ENCODE measurements around the gene SPI1.
"Not testable (repeated sequence)": the region's sequence is repeated elsewhere in the genome, so short reads cannot be mapped to it uniquely, and the experiment has no call there.

SPI1 gene

DNA sequence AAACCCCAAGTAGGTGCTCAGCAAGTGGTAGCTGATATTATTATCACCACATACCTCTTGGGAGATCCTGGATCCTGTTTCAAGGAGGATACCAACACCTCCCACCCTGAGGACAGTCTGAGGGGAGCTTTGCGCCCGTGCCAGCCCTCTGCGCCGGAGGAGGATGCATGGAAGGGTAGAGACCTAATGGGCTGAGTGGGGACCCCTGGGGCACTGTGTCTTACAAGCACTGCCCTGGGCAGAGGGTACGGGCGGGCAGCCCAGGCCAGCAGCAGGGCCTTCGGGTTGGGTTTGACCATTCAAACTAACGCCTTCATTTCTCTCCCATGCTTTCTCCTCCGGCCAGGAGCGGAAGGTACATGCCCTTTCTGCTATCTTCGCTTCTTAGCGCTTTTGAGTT is 52.1 kb downstream of the SPI1 start:
- Histone ChIP-seq H3K36me3 (peaks cover 61% of the 10 kb centered on the region), H3K27me3 (ENCODE audit: insufficient read depth, low read depth, severe bottlenecking) (no peaks in the 10 kb centered on the region), H3K4me3 (ENCODE audit: low read depth, low read length) (no peak overlapping the region), H3K27ac (no peak overlapping the region), H3K9me3 (ENCODE audit: severe bottlenecking) (no peaks in the 10 kb centered on the region)
- DNase-seq, result no peak
- no peak for TF ChIP-seq CTCF (IDR thresholded peaks at IDR 0.05; ENCODE audit: low read depth, low read length)

DNA sequence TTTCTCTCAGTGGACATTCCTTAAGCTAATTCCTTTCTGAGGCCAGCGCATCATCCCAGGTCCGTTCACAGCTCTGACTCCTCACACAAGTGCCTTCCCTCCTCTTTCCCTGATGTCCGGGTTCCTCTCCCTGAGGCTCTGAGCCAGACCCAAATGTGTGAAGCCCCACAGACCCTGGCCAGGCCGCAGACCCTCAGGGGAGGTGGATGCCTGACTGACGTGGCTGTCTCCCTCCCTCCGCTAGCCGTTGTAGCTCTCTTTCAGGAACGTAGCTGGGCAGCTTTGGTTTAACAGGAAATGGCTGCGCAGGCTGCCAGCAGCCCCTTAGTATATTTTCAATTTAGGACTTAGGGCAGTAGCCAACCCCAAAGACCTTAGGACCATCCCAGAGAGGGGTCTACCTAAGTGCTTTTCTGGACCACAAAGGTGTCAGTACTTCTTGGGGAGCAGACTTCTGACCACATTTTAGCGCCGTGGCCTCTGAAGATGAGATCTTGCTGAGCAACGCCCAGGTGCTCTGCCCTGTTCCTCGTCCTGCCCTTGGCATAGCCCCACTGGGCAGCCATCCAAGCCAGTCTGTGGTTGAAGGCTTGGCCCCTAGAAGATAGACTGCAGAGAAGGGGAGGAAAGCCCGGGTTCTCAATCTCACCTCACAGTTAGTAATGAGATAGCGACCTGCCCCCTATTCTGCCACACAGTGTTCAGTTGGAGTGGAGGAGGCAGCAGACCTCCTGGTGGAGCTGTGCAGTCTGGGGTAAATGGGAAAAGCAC is 52.9 kb downstream of the SPI1 start:
- Histone ChIP-seq H3K27ac (no peak overlapping the region), H3K4me3 (ENCODE audit: low read depth, low read length) (no peak overlapping the region), H3K27me3 (ENCODE audit: insufficient read depth, low read depth, severe bottlenecking) (no peaks in the 10 kb centered on the region), H3K9me3 (ENCODE audit: severe bottlenecking) (no peaks in the 10 kb centered on the region), H3K36me3 (peaks cover 68% of the 10 kb centered on the region)
- no peak for TF ChIP-seq CTCF (IDR thresholded peaks at IDR 0.05; ENCODE audit: low read depth, low read length)
- no peak for DNase-seq

DNA sequence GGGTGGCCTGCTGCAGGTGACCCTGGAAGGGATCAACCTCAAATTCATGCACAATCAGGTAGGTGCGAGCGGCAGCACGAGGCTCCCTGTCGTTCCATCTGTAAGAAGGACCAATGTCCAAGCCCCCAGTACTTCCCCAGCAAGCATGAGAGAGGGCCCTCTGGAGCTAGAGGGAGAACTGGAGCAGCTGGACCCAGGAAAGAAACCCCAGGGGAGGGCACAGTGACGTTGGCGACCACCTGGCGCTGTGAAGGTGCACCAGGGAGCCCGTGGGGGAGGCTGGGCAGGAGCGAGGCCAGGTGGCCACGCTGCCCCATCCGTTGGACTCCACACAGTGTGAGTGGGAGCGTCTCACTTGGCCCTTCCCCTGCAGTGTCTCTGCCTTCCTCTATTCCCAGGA is 53.8 kb downstream of the SPI1 start:
- Histone ChIP-seq H3K27ac (no peak overlapping the region), H3K36me3 (peaks cover 68% of the 10 kb centered on the region), H3K9me3 (ENCODE audit: severe bottlenecking) (no peaks in the 10 kb centered on the region), H3K27me3 (ENCODE audit: insufficient read depth, low read depth, severe bottlenecking) (no peaks in the 10 kb centered on the region), H3K4me3 (ENCODE audit: low read depth, low read length) (no peak overlapping the region)
- no peak for DNase-seq
- no peak for TF ChIP-seq CTCF (IDR thresholded peaks at IDR 0.05; ENCODE audit: low read depth, low read length)

DNA sequence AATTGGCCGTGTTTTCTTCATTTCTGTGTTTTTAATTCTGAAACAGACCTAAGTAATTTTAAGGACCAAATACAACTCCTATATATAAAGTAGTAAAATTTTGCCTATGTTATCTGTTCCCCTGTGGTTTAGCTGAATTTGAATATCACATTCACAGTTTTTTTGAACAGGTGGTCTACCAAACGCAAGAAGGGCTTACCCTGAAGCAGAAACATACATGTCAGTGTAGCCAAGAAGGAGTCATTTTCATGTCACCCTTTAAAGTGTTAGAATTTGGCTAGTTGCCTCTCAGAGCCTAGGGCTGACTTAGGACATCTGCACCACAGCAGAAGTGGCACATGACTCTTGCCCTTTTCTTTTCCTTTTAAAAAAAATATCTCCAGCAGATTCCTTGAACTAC is 60.2 kb downstream of the SPI1 start:
- Histone ChIP-seq H3K36me3 (peaks cover 81% of the 10 kb centered on the region), H3K27me3 (ENCODE audit: insufficient read depth, low read depth, severe bottlenecking) (no peaks in the 10 kb centered on the region), H3K4me3 (ENCODE audit: low read depth, low read length) (no peak overlapping the region), H3K27ac (no peak overlapping the region), H3K9me3 (ENCODE audit: severe bottlenecking) (no peaks in the 10 kb centered on the region)
- no peak for TF ChIP-seq CTCF (IDR thresholded peaks at IDR 0.05; ENCODE audit: low read depth, low read length)
- DNase-seq, result no peak

DNA sequence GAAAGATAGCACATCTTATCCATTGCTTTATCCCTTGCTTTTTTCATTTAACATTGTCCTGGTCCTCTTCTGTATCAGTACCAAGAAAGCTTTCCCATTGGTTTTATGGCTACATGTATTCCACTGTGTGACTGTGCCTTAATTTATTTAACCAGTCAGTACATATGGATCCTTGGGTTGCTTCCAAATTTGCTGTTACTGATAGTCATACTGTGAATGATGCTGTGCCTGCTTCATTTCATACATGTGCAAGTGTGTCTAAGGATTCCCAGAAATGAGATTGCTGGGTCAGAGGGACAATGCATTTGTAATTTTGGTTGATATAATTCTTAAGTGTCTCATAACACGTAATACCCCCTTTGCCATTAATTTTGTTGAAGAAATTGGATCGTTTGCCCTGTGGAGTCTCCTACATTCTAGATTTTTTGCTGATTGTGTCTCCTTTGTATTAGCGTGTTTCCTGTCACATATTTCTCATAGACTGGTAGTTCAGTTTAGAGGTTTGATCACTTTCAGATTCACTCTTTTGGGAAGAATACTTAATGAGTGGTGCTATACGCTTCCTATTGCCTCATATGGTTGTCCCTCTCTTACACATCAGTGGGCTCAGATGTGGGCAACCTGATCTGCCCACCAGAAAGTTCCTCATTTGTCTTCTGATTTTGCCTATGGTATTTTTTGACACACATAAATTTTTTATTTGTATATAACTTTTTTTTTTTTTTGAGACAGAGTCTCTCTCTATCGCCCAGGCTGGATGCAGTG is 61.1 kb downstream of the SPI1 start:
- no peak for DNase-seq
- no peak overlapping the region for H3K4me3 ChIP-seq (ENCODE audit: low read depth, low read length)
- TF ChIP-seq CTCF (IDR thresholded peaks at IDR 0.05; ENCODE audit: low read depth, low read length), result no peak
- no peaks in the 10 kb centered on the region for H3K9me3 ChIP-seq (ENCODE audit: severe bottlenecking)
- H3K27me3 ChIP-seq (ENCODE audit: insufficient read depth, low read depth, severe bottlenecking), result no peaks in the 10 kb centered on the region
- H3K27ac ChIP-seq, result no peak overlapping the region
- peaks cover 82% of the 10 kb centered on the region for H3K36me3 ChIP-seq

GRCh38 chr11:47316501-47316900 is 61.8 kb downstream of the SPI1 start:
- H3K27me3 ChIP-seq (ENCODE audit: insufficient read depth, low read depth, severe bottlenecking); H3K9me3 ChIP-seq (ENCODE audit: severe bottlenecking); DNase-seq; H3K27ac ChIP-seq; H3K4me3 ChIP-seq (ENCODE audit: low read depth, low read length): not testable (repeated sequence)
- peaks cover 82% of the 10 kb centered on the region for H3K36me3 ChIP-seq

All from WERI-Rb-1 (cell line).